ENCODE results near the gene PSD.
A peak's percentile ranks its signal among the peaks of the same experiment; 100 is the strongest.

PSD gene

DNA sequence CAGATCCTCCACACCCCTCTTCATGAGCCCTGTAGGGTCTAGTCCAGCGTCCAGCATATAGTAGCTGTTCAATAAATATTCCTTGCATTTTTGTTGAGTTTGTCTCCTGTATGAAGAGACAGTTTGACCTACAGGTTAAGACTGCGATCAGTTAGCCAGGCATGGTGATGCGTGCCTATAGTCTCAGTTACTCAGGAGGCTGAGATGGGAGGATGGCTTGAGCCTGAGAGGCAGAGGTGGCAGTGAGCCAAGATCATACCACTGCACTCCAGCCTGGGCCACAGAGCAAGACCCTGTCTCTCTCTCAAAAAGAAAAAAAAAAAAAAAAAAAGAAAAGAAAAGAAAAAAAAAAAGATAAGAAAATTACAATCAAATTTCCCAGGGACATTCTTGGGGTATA lies 18.9 kb upstream of the PSD start:
- DNase-seq = no peak

DNA sequence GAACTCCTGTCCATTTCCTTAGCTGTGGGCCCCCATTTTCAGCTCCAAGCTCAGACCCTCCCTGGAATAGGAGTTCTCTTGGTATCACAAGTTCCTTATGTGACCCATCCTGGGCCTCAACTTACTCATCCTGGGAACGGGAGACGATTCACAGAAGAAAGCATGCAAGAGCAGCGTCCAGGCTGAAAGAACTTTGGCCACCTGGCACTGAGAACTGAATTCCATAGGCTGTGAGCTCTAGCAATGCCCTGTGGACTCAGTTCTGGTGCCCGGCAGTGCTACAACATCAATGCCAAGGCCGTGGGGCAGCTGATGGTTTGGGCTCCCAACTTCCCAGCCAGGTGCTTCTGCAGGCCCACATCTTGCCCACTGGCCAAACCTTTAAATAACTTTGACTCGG lies 17.7 kb upstream of the PSD start:
- DNase-seq = no peak

DNA sequence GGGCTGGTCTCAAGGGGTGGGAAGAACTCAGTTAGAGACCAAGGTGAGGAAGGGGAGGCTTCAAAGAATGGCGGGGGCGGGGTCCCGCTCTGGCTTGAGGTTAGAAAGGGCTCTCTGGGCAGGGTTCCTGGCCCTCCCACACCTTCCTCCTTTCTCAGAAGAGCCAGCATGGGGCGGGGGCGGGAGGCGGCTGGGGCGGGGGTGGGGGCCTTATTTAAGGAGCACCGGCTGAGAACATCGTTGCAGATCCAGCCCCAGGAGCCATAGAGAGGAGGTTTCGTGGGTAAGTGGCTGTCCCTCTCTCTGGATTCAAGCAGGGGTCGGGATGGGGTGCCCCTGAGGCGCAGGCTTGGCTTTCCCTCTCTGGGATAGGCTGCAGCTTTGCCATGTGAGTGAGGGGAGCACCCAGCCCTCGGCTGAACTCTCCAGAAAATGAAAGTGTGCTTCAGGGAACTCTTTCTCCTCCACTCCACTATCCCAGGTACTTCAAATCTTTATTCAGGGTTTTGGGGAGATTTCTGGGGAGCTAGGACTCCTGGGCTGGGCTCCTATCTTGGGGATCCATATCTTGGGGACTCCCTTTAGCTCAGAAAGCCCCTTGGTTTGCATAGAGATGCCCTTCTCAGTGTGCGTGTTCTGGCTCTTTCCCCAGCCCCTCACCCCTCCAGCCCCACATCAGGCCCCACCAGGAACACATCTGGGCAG lies 17.1 kb upstream of the PSD start:
- DNase-seq = peak; percentile 35

DNA sequence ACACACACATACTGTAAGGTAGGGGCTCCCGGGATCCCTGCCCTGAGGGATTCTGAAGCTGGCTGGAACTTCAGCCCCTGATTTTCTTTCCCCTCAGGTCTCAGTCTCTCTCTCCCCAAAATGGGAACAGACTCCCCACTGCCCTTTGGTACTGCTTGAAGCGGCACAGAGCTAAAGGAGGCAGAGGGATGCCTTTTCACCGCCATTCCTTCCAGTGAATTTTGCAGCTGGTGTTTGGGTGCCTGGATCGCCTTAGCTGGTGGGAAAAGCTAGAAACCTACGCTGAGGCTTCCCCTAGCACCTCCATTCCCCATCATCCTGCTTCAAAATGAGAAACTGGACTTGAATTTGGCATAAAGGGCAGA lies 16.5 kb upstream of the PSD start:
- DNase-seq = no peak

DNA sequence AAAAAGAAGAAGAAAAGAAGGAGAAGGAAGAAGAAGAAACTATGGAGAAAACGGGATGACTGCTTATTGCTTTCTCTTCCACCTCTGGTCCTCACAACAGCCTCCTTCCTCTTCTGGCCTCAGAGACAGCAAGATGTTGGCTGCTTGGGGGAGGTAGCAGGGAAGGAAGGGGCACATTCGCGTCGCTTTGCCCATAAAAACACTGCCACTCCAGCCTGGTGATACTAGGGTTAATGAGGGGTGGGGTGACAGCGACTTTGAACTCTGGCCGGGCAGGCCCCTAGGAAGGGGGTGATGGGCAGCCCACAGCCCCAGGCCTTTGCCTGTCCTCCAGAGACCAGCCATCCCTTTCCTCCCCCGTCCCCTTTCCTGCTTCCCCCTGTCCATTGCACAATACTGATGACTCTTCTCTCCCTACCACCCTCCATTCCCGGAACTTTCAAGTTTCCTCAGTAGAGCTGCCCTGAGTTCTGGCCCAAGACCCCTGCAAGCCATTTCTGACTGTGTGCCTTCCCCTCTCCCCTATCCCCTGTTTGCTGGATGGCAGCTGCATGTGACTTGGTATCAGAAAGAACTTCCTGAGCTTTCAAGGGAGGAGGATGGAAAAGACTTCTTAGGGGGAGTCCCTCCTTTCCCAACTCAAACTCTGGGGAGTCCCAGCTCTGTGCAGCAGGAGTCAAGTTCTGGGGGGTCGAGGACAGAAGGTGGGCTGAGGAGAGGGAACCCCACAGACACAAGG lies 16.0 kb upstream of the PSD start:
- no peak for DNase-seq

DNA sequence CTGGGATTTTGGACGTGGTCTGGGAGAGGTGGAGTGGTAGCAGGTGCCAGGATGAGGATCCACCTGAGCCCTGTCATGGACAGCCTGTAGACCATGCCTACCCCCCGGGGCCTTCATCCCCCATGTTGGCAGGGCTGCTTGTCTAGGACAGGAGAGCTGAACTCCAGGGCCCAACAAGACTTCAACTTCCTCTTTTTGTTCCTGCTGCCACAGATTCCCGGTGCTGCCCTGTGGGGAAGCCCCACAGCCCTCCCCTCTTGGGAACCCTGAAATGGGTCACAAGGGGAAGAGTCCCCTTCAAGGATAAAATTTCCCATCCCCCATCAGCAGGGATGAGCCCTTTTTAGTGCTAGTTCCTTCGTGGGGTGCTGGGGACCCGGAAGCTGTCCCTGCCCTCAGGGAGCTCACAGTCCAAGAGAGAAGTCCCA lies 15.0 kb upstream of the PSD start:
- DNase-seq = no peak

DNA sequence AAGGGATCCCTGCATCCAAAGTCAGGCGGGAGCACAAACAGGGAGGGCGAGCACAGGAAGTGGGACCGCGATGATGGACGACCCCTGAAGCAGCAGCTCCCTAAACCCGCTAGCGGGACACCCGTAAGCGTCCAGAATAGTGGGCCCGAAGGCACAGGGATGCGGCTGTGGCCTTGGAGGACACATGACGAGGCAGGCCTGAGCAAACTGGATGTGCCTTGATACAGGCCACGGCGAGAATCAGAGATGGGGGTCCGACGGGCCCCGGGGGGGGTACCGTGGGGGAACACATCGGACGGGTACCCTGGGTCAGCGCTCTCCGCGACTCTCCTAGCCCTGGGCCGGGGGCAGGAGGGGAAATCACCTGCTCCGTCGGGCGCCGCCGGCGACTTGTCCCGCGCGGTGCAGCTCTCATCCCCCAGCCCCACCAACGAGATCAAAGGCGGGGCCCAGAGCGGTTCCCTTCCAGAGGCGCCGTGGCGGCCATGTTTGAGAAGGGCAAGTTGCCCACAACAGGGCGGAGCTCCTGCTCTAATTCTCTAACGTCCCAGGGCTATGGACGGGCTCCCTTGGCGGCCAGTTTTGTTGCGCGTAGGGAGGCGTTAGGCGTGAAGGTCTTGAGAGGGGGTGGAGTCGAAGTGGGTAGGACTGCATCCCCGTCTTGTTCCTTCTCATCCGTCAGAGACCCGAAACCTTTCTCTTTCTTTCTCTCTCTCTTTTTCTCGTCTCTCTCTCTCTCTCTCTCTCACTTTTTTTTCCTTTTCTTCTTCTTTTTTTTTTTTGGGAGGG lies 13.8 kb upstream of the PSD start, which contains the start of gene CUEDC2:
CUEDC2 (minus strand) TSS at position 413 of the 789 bp plus-strand sequence. CDS start 7,386 bp downstream, outside the sequence.
- DNase-seq = peak; percentile 91

DNA sequence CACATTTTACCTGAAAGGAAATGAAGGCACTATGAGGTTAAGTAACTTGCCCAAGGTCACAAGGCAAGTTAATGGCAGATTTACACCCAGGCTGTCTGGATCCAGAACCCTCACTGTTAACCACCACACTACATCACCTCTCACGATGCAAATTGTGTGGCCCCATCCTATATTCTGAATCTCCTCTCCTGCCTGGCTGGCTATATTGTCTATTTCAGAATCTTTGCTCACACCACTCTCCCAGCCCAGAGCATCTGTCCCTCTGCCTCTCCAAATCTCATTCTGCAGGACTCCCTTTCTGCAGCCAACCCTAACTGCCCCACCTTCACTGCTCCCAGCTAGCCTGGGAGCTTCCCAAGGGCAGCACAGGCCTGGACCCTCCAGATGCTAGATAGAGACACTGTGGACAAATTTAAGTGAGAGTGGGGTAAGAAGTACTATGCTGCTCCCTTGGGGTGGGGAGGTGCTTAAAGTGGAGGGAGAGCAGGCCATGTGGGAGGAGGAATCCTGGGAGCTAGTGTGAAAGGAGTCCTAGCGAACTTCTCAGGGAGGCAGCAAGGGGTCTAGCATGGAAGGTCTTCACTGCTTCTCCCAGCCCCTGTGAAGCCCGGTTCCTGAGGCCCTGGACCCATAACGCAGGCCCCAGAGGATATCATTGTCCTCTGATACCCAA lies 13.0 kb upstream of the PSD start:
- DNase-seq = no peak

DNA sequence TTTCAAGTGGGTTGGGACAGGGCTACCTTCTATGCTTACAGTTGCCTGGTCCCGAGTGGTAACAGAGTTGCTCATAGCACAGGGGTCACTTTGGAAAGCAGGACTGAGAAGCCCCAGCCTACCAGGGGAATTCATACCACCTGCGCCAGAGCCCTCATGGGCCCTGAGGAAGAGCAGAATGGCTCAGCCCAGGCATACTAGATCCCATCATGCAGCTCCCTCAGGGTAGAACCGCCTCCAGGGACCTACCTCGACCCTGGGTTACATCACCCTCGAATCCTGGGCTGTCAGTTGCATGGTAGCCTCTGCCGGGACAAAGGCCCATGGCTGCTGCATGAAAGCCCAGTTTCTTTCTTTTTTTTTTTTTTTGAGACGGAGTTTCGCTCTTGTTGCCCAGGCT lies 10.9 kb upstream of the PSD start:
- DNase-seq = no peak

DNA sequence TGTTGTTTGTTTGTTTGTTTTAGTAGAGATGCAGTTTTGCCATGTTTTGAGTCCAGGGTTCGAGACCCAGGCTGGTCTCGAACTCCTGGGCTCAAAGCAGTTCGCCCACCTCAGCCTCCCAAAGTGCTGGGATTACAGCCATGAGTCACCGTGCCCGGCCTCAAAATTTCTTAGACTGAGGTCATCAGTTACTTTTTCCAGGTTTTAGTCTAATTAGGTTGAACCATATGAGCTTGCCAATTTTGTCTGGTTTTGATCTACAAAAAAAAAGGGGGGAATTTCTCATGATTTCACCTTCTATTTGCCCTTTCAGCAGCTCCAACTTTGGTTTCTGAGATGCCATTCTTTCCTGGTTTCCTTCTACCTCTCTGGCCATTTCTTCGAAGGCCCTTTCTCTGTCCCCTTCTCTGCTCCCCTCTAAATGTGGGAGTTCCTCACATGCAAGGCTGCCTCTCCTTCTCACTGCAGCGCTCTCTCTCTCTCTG lies 8.3 kb upstream of the PSD start:
- DNase-seq = no peak

DNA sequence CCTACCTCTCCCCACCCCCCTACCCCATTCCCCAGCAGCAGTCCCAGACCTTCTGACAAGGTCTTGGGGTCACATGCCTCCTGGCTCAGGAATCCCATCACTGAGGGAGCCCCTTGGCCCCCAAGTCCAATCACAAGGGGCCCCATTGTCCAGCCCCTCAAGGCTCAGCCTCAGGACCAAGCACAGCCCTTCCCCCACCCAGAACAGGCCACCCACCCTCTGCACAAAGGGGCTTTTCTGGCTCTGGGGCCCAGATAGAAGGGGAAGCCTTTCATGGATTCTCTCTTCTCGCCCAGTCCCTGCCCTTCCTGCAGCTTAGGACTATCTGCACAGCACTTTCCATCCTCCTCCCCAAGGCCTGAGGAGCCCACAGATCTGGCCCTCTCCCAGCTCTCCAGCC lies 6.9 kb upstream of the PSD start:
- DNase-seq = no peak

DNA sequence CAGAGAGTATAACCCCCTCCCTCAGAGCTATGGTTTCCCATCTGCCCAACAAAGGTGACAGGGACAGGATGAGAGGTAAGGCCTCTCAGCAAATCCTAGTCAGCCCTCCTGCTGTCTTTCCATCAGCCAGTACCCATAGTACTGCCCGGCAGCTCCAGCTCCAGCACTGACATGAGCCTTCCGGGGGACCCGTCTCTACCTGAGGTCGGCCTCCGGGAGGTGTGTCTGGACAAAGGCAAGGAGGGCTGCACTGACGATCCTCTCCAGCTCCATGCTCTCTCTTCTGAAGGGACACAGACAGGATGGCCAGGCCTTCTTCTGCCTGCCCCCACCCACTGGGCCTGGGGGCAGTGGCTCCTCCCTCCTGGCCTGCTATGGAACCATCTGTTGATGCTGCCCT lies 6.3 kb upstream of the PSD start:
- no peak for DNase-seq

DNA sequence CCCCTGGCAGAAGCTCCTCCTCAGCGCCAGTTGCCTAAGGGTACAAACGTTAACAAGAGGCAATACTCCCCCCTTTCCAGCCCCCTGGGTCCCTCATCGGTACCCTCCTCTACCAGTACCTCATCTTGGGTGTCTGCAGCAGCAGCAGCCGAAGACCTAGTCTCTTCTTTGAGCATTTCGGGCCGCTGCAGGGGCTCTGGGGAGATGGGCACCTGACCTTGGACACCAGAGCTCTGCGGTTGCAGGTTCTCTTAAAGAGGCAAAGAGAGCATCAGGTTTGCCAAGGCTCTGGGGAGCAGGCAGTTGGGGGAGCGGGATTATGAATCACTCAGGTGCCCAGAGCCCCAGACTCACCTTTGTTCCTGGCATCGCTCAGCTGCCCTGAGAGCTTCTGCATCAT lies 5.6 kb upstream of the PSD start:
- DNase-seq = no peak

DNA sequence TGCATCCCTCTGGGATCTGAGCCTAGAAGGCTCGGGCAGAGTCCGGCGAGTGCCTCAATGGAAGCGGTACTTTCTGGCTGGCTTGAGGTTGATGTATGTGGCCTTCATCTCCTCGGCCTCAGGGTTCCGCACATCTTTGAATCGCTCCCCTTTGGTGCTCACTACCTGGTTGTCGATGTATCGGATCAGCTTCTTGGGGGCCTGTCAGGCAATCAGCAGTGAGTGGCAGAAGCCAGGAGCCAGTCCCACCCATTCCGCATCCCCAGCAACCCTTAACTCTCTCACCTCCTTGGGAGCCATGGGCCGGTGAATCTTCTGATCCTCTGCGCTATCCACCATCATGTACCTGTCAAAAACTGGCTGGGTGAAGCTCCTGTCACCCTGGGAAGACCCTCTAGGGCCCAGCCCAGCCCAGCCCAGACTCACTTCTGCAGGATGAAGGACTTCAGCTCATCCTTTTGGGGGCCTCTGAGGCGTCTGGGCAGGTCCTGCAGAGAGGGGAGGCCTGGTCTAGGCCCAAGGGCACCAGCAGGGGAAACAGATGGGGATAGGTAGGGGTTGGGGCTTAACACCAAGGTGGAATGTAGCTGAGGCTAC lies 4.9 kb upstream of the PSD start:
- no peak for DNase-seq

DNA sequence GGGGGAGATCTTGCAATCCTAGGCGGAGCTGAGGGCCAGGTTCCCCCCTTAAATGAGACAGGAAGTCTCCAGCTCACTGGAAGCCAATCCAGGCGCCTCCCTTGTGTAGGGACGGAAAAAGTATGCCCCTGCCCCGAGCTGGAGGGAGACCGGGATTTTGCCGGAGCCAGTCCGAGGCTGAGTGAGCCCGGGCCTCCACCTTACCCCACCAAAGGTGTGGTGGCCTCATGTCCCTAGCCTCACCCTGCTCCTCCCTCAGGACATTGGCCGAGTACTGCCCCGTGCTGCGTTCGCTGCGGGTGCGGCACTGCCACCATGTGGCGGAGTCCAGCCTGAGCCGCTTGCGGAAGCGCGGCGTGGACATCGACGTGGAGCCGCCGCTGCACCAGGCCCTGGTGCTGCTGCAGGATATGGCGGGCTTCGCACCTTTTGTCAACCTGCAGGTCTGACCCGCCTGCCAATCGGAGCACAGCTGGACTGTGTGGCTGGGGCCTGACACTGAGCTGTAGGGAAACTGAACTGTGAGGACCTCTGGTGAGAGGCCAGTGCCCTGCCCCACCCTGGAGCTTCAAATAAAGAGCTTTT lies 4.1 kb upstream of the PSD start:
- DNase-seq = no peak

DNA sequence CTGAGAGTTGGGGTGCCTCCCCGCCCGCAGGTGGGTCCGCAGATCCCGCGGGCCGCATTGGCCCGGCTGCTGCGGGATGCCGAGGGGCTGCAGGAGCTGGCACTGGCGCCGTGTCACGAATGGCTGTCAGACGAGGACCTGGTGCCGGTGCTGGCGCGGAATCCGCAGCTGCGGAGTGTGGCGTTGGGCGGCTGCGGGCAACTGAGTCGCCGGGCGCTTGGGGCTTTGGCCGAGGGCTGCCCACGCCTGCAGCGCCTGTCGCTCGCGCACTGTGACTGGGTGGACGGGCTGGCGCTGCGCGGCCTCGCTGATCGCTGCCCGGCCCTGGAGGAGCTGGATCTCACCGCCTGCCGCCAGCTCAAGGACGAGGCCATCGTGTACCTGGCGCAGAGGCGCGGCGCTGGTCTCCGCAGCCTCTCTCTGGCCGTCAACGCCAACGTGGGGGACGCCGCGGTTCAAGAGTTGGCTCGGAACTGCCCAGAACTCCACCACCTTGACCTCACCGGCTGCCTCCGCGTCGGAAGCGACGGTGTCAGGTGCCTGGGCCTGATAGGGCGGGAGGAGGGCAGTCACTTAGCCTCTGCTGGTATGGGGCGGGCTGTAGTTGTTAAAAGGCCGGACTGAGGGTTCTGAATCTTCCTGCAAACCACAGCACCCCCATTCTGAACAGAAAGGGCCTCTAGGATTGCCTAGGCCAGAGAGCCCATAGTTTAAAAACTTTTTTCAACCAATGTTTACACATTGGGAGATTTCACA lies 3.4 kb upstream of the PSD start:
- no peak for DNase-seq

DNA sequence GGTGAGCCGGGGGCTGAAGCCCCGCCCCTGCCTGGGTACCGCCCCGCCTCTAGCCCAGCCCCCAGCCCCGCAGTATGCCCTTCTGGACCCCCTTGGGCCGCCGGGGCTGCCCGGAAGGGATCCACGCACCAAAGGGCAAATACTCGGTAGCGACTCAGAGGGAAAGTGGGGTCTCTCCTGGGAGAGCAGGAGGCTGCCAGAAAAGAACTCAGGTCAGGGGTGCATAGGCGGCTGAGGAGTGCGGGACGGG lies 2.8 kb upstream of the PSD start:
- DNase-seq = no peak

DNA sequence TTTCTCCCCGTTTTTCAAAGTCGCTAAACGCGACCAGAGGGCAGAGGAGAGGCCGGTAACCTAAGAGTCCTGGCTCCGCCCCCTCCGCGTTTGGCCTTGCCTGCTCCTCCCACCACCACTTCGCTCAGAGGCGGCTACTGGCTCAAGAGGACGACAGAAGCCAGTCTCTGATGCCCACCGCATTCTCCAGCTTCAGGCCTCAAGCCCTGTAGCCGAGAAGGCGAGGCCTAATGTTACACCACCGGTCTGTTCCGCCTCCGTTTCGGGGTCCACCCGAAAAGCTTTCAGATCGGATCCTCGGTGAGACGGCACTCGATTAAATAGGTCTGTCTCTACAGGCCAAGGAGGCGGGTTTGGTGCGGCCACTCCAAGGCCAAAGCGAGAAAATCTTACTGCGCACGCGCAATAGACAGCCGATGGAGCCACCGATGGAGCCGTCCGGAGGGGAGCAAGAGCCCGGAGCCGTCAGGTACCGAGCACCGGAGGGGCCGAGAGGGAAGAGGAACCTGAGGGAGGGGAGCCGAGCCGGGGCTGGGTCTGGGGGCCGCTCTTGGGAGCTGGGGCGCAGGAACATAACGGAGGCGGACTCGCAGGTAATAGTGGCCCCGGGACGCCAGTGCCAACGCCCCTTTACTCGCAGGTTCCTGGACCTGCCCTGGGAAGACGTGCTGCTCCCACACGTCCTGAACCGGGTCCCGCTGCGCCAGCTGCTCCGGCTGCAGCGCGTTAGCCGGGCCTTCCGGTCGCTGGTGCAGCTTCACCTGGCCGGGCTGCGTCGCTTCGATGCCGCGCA lies 2.3 kb upstream of the PSD start, which contains the start of gene FBXL15:
FBXL15 (plus strand) TSS at position 123 of the 793 bp plus-strand sequence; CDS start at position 417, 294 bp downstream.
- DNase-seq = peak; percentile 92

DNA sequence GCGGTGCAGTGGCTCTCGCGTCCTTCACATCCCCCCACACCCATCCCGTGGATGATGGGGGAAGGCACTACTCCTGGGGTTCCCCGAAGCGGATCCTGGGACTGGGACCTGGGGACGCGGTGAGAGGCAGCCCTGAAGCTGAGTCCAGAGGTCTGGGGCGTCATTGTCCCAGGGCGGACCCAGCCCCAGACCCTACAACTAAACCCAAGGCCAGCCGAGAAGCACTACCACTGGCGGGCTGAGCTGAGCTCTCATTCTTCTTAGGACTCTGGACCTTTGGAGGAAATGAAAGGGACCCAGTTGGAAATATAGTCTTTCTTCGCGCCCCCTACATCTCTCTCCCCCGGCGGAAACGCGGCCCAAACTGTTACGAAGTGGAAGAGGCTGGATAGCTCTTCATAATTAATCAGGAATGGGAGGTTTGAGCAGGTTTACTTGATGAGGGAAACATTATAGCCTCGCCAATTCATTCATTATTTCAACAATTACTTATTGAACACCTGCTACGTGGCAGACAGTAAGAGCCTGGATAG lies 1.7 kb upstream of the PSD start:
- no peak for DNase-seq

Data from activated T-cell treated with anti-CD3 and anti-CD28 coated beads for 4 hours (primary cell).